ENCODE results near the gene BRI3BP.

Gene BRI3BP

GRCh38 chr12:124994437-124994975, 1.1 kb downstream of the BRI3BP start:
- H3K4me3 Mint-ChIP-seq = peak overlapping the region; percentile 94

DNA sequence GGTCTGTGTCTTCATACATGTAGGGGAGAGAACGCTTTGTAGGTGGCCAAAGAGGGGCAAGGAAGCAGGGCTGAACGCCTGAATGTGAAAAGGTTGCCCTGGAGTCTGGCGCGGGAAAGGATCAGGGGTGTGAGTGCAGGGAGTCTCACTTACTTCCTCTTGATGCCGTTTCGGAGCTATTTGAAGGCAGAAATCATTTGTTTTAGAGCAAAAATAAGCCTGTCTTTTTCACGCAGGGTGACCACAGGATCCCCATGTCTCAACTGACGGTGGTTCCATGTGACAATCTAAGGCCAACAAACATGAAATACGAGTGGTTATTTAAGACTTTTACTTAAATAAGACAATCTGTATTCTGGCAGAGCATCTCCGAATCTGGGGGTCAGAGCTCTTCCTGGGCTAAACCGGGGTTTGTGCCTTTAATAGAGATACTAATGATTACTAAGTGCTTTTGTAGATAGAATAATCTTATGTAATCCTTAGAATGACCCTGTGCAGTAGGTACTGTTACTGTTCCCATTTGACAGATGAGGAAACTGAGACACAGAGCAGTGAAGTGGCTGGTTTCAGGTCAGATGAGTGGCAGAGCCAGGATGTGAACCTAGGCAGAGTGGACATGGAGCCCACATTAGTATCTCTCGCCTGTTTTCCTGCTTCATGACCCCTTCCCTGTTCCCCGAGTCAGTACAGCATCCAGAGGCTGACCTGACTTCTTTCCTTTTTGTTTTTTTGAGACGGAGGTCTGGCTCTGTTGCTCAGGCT, 1.9 kb downstream of the BRI3BP start:
- peaks cover 28% of the 10 kb centered on the region for H3K36me3 Mint-ChIP-seq (ENCODE audit: low read depth)
- H3K4me1 Mint-ChIP-seq (ENCODE audit: low read depth) = peaks cover 27% of the 10 kb centered on the region
- H3K27ac Mint-ChIP-seq = peak overlapping the region; percentile 90
- no peak for DNase-seq
- H3K27me3 Mint-ChIP-seq = no peaks in the 10 kb centered on the region
- H3K9me3 Mint-ChIP-seq = no peaks in the 10 kb centered on the region
- H3K4me3 Mint-ChIP-seq = peak overlapping the region; percentile 94

More at GRCh38 chr12:124994437-124994975, 1.1 kb downstream of the BRI3BP start:
- H3K27me3 Mint-ChIP-seq = no peaks in the 10 kb centered on the region
- H3K27ac Mint-ChIP-seq = peak overlapping the region; percentile 90
- H3K9me3 Mint-ChIP-seq = no peaks in the 10 kb centered on the region
- no peak for DNase-seq
- peaks cover 28% of the 10 kb centered on the region for H3K36me3 Mint-ChIP-seq (ENCODE audit: low read depth)
- H3K4me1 Mint-ChIP-seq (ENCODE audit: low read depth) = peaks cover 27% of the 10 kb centered on the region

DNA sequence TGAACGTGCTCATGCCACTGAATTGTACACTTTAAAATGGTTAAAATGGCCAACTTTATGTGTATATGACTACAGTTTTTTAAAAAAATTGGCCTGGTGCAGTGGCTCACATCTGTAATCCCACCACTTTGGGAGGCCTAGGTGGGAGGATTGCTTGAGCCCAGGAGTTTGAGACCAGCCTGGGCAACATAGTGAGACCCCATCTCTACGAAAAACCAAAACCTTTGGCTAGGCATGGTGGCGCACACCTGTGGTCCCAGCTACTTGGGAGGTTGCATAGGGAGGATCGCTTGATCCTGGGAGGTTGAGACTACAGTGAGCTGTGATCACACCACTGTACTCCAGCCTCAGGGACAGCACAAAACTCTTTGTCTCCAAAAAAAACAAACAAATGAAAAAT, 5.3 kb downstream of the BRI3BP start:
- peaks cover 50% of the 10 kb centered on the region for H3K36me3 Mint-ChIP-seq (ENCODE audit: low read depth)
- no peak overlapping the region for H3K4me3 Mint-ChIP-seq
- no peak for DNase-seq
- H3K27me3 Mint-ChIP-seq = no peaks in the 10 kb centered on the region
- peaks cover 19% of the 10 kb centered on the region for H3K4me1 Mint-ChIP-seq (ENCODE audit: low read depth)
- no peak overlapping the region for H3K27ac Mint-ChIP-seq
- H3K9me3 Mint-ChIP-seq = no peaks in the 10 kb centered on the region

GRCh38 chr12:125001636-125002035, 8.2 kb downstream of the BRI3BP start:
- H3K9me3 Mint-ChIP-seq = no peaks in the 10 kb centered on the region
- peaks cover 3% of the 10 kb centered on the region for H3K4me1 Mint-ChIP-seq (ENCODE audit: low read depth)
- peaks cover 53% of the 10 kb centered on the region for H3K36me3 Mint-ChIP-seq (ENCODE audit: low read depth)
- H3K27ac Mint-ChIP-seq = no peak overlapping the region
- no peak for DNase-seq
- no peak overlapping the region for H3K4me3 Mint-ChIP-seq
- H3K27me3 Mint-ChIP-seq = no peaks in the 10 kb centered on the region

DNA sequence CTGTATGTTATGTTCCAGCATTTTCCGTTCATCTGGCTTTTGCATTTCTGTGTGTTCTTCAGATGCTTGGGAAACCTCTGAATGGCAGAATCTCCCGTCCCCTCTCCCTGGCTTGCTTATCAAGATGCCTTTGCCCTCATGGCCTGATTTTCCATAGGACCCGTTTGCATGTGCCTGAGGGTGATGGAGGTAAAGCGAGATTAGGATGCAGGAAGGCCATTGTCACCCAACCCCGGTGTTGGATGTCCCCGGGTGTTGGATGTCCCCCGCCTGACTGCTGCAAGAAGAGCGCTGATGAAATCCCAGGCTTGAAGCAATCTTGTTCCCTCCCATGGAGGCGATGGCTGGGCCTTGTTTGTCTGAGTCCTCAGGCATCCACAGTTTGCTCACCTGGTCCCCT, 9.6 kb downstream of the BRI3BP start:
- H3K4me3 Mint-ChIP-seq = no peak overlapping the region
- no peak for DNase-seq
- peaks cover 58% of the 10 kb centered on the region for H3K36me3 Mint-ChIP-seq (ENCODE audit: low read depth)
- H3K27ac Mint-ChIP-seq = no peak overlapping the region
- peaks cover 3% of the 10 kb centered on the region for H3K4me1 Mint-ChIP-seq (ENCODE audit: low read depth)
- H3K9me3 Mint-ChIP-seq = no peaks in the 10 kb centered on the region
- H3K27me3 Mint-ChIP-seq = no peaks in the 10 kb centered on the region

- Mint-ChIP-seq H3K27me3 (no peaks in the 10 kb centered on the region), H3K4me3 (no peak overlapping the region), H3K27ac (no peak overlapping the region), H3K9me3 (no peaks in the 10 kb centered on the region), H3K36me3 (ENCODE audit: low read depth) (peaks cover 48% of the 10 kb centered on the region), H3K4me1 (ENCODE audit: low read depth) (peaks cover 3% of the 10 kb centered on the region)
- DNase-seq = no peak
Measured at GRCh38 chr12:125004621-125005020, 11.2 kb downstream of the BRI3BP start.

- Mint-ChIP-seq H3K4me1 (ENCODE audit: low read depth) (peaks cover 1% of the 10 kb centered on the region), H3K27ac (no peak overlapping the region), H3K36me3 (ENCODE audit: low read depth) (peaks cover 49% of the 10 kb centered on the region), H3K27me3 (no peaks in the 10 kb centered on the region), H3K9me3 (no peaks in the 10 kb centered on the region), H3K4me3 (no peak overlapping the region)
- DNase-seq = no peak
Measured at GRCh38 chr12:125005652-125006051, 12.2 kb downstream of the BRI3BP start.

DNA sequence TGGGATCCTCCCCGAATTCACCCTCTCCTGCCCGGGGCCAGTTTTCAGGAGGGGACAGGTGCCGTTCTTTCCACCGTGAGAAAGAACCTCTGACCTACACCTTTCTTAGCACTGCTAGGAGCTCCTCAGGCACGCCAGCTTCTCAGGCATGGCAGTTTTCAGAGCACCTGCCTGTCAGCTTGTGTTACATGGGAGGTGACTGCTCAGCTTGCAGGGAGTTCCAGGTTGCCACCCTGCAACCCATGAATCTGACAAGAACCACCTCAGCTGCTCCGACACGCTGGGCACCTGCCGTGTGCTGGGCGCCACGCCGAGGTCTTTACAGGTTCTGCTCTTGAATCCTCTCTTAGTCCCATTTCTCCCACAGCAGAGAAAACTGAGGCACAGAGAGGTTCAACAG, 12.9 kb downstream of the BRI3BP start:
- Mint-ChIP-seq H3K36me3 (ENCODE audit: low read depth) (peaks cover 49% of the 10 kb centered on the region), H3K9me3 (no peaks in the 10 kb centered on the region), H3K27me3 (no peaks in the 10 kb centered on the region), H3K4me3 (no peak overlapping the region), H3K4me1 (ENCODE audit: low read depth) (no peaks in the 10 kb centered on the region), H3K27ac (no peak overlapping the region)
- no peak for DNase-seq

DNA sequence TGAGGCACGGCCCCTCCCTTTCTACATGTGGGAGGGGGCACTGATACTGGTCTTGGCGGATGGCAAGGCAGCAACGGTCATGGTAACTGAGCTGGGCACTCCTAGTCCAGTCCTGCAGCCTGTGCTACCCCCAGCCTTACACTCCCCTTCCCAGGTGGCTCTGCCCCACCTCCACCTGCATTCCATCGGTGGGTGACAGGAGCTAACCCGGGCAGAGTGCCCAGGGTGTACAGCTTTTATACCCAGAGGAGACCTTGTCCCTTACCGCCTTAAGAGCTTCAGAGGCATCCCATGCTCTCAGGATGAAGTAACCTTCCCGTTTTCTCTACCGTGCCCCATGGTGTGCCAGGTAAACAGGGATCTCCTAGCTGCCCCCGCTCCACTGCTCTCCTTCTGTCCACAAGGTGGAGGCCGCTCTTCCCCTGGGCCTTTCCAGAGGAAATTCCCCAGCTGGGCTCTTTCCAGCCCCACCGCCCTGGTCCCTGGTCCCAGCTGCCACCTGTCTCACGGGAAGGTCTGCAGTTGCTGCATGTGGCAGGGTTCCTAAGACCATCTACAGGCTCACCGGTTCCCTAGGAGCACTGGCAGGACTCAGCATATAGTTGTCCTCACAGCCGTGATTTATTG, 20.5 kb downstream of the BRI3BP start:
- Mint-ChIP-seq H3K27me3 (no peaks in the 10 kb centered on the region), H3K4me1 (ENCODE audit: low read depth) (no peaks in the 10 kb centered on the region), H3K27ac (no peak overlapping the region), H3K4me3 (no peak overlapping the region), H3K9me3 (no peaks in the 10 kb centered on the region), H3K36me3 (ENCODE audit: low read depth) (peaks cover 65% of the 10 kb centered on the region)
- DNase-seq = no peak

DNA sequence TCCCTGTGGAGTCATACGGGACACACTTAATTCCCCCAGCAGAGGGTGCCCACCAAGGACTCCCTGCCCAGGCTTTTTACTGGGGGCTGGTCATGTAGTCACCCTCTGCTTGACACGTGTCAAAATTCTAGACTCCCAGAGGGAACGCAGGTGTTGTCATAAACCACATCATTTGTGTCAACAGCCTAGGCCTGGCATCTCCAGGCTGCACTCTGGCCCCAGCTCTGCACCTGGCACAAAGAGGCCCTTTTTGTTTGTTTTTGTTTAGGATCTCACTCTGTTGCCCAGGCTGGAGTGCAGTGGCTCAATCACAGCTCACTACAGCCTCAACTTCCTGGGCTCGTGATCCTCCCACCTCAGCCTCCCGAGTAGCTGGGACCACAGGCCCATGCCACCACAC, 21.1 kb downstream of the BRI3BP start:
- no peaks in the 10 kb centered on the region for H3K4me1 Mint-ChIP-seq (ENCODE audit: low read depth)
- H3K4me3 Mint-ChIP-seq = no peak overlapping the region
- no peak for DNase-seq
- H3K9me3 Mint-ChIP-seq = no peaks in the 10 kb centered on the region
- H3K27ac Mint-ChIP-seq = no peak overlapping the region
- peaks cover 71% of the 10 kb centered on the region for H3K36me3 Mint-ChIP-seq (ENCODE audit: low read depth)
- H3K27me3 Mint-ChIP-seq = no peaks in the 10 kb centered on the region

DNA sequence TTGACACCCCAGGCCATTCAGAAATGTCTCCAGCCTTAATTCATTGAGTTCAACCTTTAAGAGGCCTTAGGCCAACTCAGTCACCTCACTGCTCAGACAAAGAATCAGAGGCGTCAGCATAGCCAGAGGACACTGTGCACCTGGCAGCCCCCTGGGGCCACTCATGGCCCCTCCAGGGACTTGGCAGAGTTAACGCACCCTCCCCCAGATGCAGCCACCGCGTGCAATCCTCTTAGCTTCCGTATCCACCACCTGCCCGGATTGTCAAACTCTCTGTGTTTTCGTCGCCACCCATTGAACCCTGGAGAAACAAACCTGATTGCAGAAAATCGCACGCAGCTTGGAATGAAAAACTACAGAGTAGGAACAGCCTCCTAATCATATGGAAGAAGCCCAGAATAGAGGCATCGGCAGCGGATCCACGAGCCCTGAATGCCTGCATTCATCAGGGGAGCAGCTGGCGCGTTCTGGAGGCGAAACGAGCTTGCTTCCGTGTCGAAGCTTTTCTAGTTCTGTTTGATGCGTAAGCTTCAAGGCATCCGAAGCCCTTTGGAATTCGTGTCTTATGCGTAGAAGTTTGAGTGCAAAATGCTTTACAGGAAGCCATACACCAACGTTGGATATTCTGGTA, 22.4 kb downstream of the BRI3BP start:
- no peak overlapping the region for H3K27ac Mint-ChIP-seq
- no peak for DNase-seq
- H3K4me1 Mint-ChIP-seq (ENCODE audit: low read depth) = no peaks in the 10 kb centered on the region
- H3K36me3 Mint-ChIP-seq (ENCODE audit: low read depth) = peaks cover 76% of the 10 kb centered on the region
- no peaks in the 10 kb centered on the region for H3K27me3 Mint-ChIP-seq
- H3K9me3 Mint-ChIP-seq = no peaks in the 10 kb centered on the region
- no peak overlapping the region for H3K4me3 Mint-ChIP-seq

GRCh38 chr12:125017801-125018200, 24.4 kb downstream of the BRI3BP start:
- Mint-ChIP-seq H3K27me3 (no peaks in the 10 kb centered on the region), H3K4me3 (no peak overlapping the region), H3K9me3 (no peaks in the 10 kb centered on the region), H3K36me3 (ENCODE audit: low read depth) (peaks cover 80% of the 10 kb centered on the region), H3K4me1 (ENCODE audit: low read depth) (no peaks in the 10 kb centered on the region), H3K27ac (no peak overlapping the region)
- no peak for DNase-seq

- no peak overlapping the region for H3K4me3 Mint-ChIP-seq
Measured at GRCh38 chr12:125018356-125018755, 24.9 kb downstream of the BRI3BP start.

GRCh38 chr12:125021096-125021495, 27.7 kb downstream of the BRI3BP start:
- Mint-ChIP-seq H3K4me3 (no peak overlapping the region), H3K27ac (no peak overlapping the region), H3K27me3 (no peaks in the 10 kb centered on the region), H3K4me1 (ENCODE audit: low read depth) (no peaks in the 10 kb centered on the region), H3K36me3 (ENCODE audit: low read depth) (peaks cover 80% of the 10 kb centered on the region), H3K9me3 (no peaks in the 10 kb centered on the region)
- DNase-seq = no peak

More at GRCh38 chr12:125018356-125018755, 24.9 kb downstream of the BRI3BP start:
- Mint-ChIP-seq H3K4me1 (ENCODE audit: low read depth) (no peaks in the 10 kb centered on the region), H3K27me3 (no peaks in the 10 kb centered on the region), H3K9me3 (no peaks in the 10 kb centered on the region), H3K27ac (no peak overlapping the region), H3K36me3 (ENCODE audit: low read depth) (peaks cover 80% of the 10 kb centered on the region)
- no peak for DNase-seq

DNA sequence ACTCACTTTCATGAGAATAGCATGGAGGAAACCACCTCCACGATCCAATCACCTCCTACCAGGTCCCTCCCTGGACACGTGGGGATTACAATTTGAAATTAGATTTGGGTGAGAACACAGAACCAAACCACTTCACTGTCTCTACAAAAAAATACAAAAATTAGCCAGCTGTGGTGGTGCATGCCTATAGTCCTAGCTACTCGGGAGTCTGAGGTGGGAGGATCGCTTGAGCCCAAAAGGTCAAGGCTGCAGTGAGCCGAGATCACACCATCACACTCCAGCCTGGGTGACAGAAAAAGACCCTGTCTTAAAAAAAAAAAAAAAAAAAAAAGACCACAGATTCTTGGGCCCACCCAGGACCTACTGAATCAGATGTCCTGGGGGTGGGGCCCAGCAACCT, 28.3 kb downstream of the BRI3BP start:
- H3K4me1 Mint-ChIP-seq (ENCODE audit: low read depth) = no peaks in the 10 kb centered on the region
- H3K27me3 Mint-ChIP-seq = no peaks in the 10 kb centered on the region
- no peak overlapping the region for H3K27ac Mint-ChIP-seq
- no peaks in the 10 kb centered on the region for H3K9me3 Mint-ChIP-seq
- DNase-seq = no peak
- peaks cover 82% of the 10 kb centered on the region for H3K36me3 Mint-ChIP-seq (ENCODE audit: low read depth)
- no peak overlapping the region for H3K4me3 Mint-ChIP-seq
